ENCODE measurements around the gene IFNL4.

- TF ChIP-seq POLR2A (IDR thresholded peaks at IDR 0.05), result no peak
- no peak for TF ChIP-seq CTCF (IDR thresholded peaks at IDR 0.05)
These were observed 18.4 kb downstream of the IFNL4 start for GRCh38 chr19:39230096-39230764.

Measured in stomach (tissue), 4 donors.